HepG2 (cell line): ENCODE measurements around the gene MCM8. TPM values are rescaled to one million over a fixed set of nuclear protein-coding genes. Genes with fewer than 3 reads are reported as not detected.

ENCODE experiments used
- ADNP ChIP-seq: sonication (generic); formaldehyde crosslinking; IDR thresholded peaks from 2 replicates; pipeline ENCODE4 v1.4.0; 2020; ENCODE audit warnings: missing genetic modification reagents
- CEBPB ChIP-seq: IDR thresholded peaks from 2 replicates; pipeline ENCODE4 v1.6.1; 2011; ENCODE audit warnings: low read depth, low read length, improper control_type of control experiment, borderline replicate concordance
- CSRNP1 ChIP-seq: sonication (generic); formaldehyde crosslinking; IDR thresholded peaks from 2 replicates; pipeline ENCODE4 v1.8.1; 2023; ENCODE audit warnings: mild to moderate bottlenecking, missing genetic modification reagents
- DDIT3 ChIP-seq: sonication (generic); formaldehyde crosslinking; IDR thresholded peaks from 2 replicates; pipeline ENCODE4 v1.4.0; 2020; ENCODE audit warnings: mild to moderate bottlenecking, missing genetic modification reagents
- GABPB1 ChIP-seq: IDR thresholded peaks from 2 replicates; pipeline ENCODE4 v1.6.1; 2016; ENCODE audit warnings: mild to moderate bottlenecking, missing genetic modification reagents, moderate library complexity, missing compliant biosample characterization
- HINFP ChIP-seq: sonication (generic); formaldehyde crosslinking; IDR thresholded peaks from 2 replicates; pipeline ENCODE4 v1.4.0; 2020; ENCODE audit warnings: low read depth, mild to moderate bottlenecking, missing genetic modification reagents
- HMG20B ChIP-seq: conservative IDR thresholded peaks from 2 replicates; pipeline ENCODE4 v1.6.1; 2016; ENCODE audit warnings: missing genetic modification reagents, missing compliant biosample characterization
- HOXA3 ChIP-seq: sonication (generic); formaldehyde crosslinking; IDR thresholded peaks from 2 replicates; pipeline ENCODE4 v1.5.0; 2020; ENCODE audit warnings: missing genetic modification reagents
- NFYC ChIP-seq: IDR thresholded peaks from 2 replicates; pipeline ENCODE4 v1.6.1; 2016; ENCODE audit warnings: missing genetic modification reagents, missing compliant biosample characterization
- NKX3-1 ChIP-seq: sonication (generic); formaldehyde crosslinking; IDR thresholded peaks from 2 replicates; pipeline ENCODE4 v1.5.0; 2020; ENCODE audit warnings: missing genetic modification reagents
- PHF21A ChIP-seq: sonication (generic); formaldehyde crosslinking; IDR thresholded peaks from 2 replicates; pipeline ENCODE4 v1.5.0; 2020; ENCODE audit warnings: mild to moderate bottlenecking, missing genetic modification reagents
- RXRB ChIP-seq: IDR thresholded peaks from 2 replicates; pipeline ENCODE4 v1.6.1; 2016; ENCODE audit warnings: borderline replicate concordance, missing genetic modification reagents, missing compliant biosample characterization
- SOX13 ChIP-seq, 3 experiments: fragments of 450-650 bp in 1 of 3; sonication (generic) in 1 of 3; formaldehyde crosslinking in 1 of 3; IDR thresholded peaks in 2 of 3; conservative IDR thresholded peaks in 1 of 3; 2 replicates each; pipeline versions ENCODE4 v1.5.0 to v1.6.1; 2016 to 2020; ENCODE audit warnings: antibody characterized with exemption in 1 of 3, mild to moderate bottlenecking in 1 of 3, missing compliant biosample characterization in 1 of 3, missing genetic modification reagents in 1 of 3, moderate library complexity in 1 of 3
- TEF ChIP-seq: sonication (generic); formaldehyde crosslinking; IDR thresholded peaks from 2 replicates; pipeline ENCODE4 v1.5.0; 2020; ENCODE audit warnings: missing genetic modification reagents
- ZBTB14 ChIP-seq: sonication (generic); formaldehyde crosslinking; IDR thresholded peaks from 2 replicates; pipeline ENCODE4 v1.4.0; 2020; ENCODE audit warnings: missing genetic modification reagents
- ZBTB38 ChIP-seq: sonication (generic); formaldehyde crosslinking; IDR thresholded peaks from 2 replicates; pipeline ENCODE4 v1.5.1; 2020; ENCODE audit warnings: mild to moderate bottlenecking, missing genetic modification reagents
- ZFP37 ChIP-seq: sonication (generic); formaldehyde crosslinking; IDR thresholded peaks from 2 replicates; pipeline ENCODE4 v1.4.0; 2020; ENCODE audit warnings: missing genetic modification reagents, borderline replicate concordance
- ZNF512B ChIP-seq: sonication (generic); formaldehyde crosslinking; IDR thresholded peaks from 2 replicates; pipeline ENCODE4 v1.5.1; 2020; ENCODE audit warnings: missing genetic modification reagents, mild to moderate bottlenecking, borderline replicate concordance
- ZNF570 ChIP-seq: sonication (generic); formaldehyde crosslinking; IDR thresholded peaks from 2 replicates; pipeline ENCODE4 v1.4.0; 2020; ENCODE audit warnings: mild to moderate bottlenecking, missing genetic modification reagents, borderline replicate concordance
- ZNF572 ChIP-seq: sonication (generic); formaldehyde crosslinking; IDR thresholded peaks from 2 replicates; pipeline ENCODE4 v1.5.1; 2020; ENCODE audit warnings: mild to moderate bottlenecking, missing genetic modification reagents
- polyA plus RNA-seq, 8 experiments: library from polyadenylated mRNA; depleted of rRNA in 3 of 8; stranded (reverse) in 7 of 8; unstranded in 1 of 8; fragments of >200 nt; fragmentation: Illumina TruSeq in 4 of 8; extraction: Trizol in 4 of 8; gene quantifications; 2 replicates each; pipeline versions ENCODE4 v1.2.1 to v1.2.3, GENCODE V29; 2011 to 2016; ENCODE audit warnings: low read depth in 4 of 8, missing spikeins in 1 of 8, mixed read lengths in 1 of 8; ENCODE audit not compliant: insufficient read depth in 1 of 8
- total RNA-seq, 5 experiments: library from RNA; depleted of rRNA; stranded (reverse); fragments of >200 nt; fragmentation: Illumina TruSeq; extraction: Trizol; gene quantifications; 2 replicates each; pipeline ENCODE4 v1.2.3, GENCODE V29; 2016; ENCODE audit warnings: low read depth in 1 of 5

MCM8 gene
- total and polyA plus RNA-seq, 2 of the 13 experiments (the other 11 are each of a cell fraction or from before 2014, with no cell fraction given), result 11.5 to 59.3 TPM

- TF ChIP-seq CSRNP1 (CRISPR knock-in tag) (0 out of 2 replicates have a peak, but pooled peaks have one; percentile 72), ZBTB14 (CRISPR knock-in tag) (0 out of 2 replicates have a peak, but pooled peaks have one; percentile 16), RXRB (CRISPR knock-in tag) (peak; percentile 99), NFYC (peak; percentile 31), PHF21A (CRISPR knock-in tag) (peak; percentile 58; the same call in 1 of the 2 replicates), NKX3-1 (CRISPR knock-in tag) (no peak; the same call in none of the 2 replicates), HMG20B (CRISPR knock-in tag) (peak; percentile 89), TEF (CRISPR knock-in tag) (peak; percentile 88), DDIT3 (CRISPR knock-in tag) (peak; percentile 33; the same call in 1 of the 2 replicates), SOX13 (IDR thresholded peaks at IDR 0.05) (peak; percentile 65; the same call in 1 of the 2 replicates), SOX13 (CRISPR knock-in tag; conservative IDR thresholded peaks at IDR 0.05 in 1 of 2, IDR thresholded peaks at IDR 0.05 in 1 of 2) (peak in 1 of 2 experiments; percentile 96; a peak in 2 of 4 replicates), ZBTB38 (CRISPR knock-in tag) (no peak), ZNF570 (CRISPR knock-in tag) (no peak), ZNF572 (CRISPR knock-in tag) (no peak), ZNF512B (CRISPR knock-in tag) (no peak; the same call in 1 of the 2 replicates), GABPB1 (0 out of 2 replicates have a peak, but pooled peaks have one; percentile 9), ADNP (no peak), CEBPB (peak; percentile 56; the same call in 1 of the 2 replicates), HOXA3 (CRISPR knock-in tag) (no peak; the same call in none of the 2 replicates), HINFP (CRISPR knock-in tag) (no peak), ZFP37 (CRISPR knock-in tag) (no peak)
These were observed 57.2 kb downstream of the MCM8 start (continued) for GRCh38 chr20:6007529-6008103.
